Astrocyte (in vitro differentiated cells and primary cell): ENCODE results near the gene SPRTN.

Source experiments
- CTCF ChIP-seq: IDR thresholded peaks from 2 replicates; pipeline ENCODE4 v1.5.1; 2011; ENCODE audit warnings: low read depth, mild to moderate bottlenecking, inconsistent platforms, low read length, moderate library complexity; ENCODE audit not compliant: insufficient read depth
- EZH2 ChIP-seq: IDR thresholded peaks from 2 replicates; pipeline ENCODE4 v1.6.1; 2012; ENCODE audit warnings: mild to moderate bottlenecking, low read length, inconsistent platforms; ENCODE audit not compliant: insufficient read depth

- TF ChIP-seq CTCF, result no peak
- TF ChIP-seq EZH2, result no peak
Observed at GRCh38 chr1:231348442-231348841, 10.3 kb downstream of the SPRTN start.
